Measurements from ENCODE around the gene HOXC6. TPM values are rescaled to one million over a fixed set of nuclear protein-coding genes. Genes with fewer than 3 reads are reported as not detected.

The HOXC6 gene
- total and polyA plus RNA-seq, 8 donors = 0.46 to 2.0 (median 1.0) TPM; not detected in 5

DNA sequence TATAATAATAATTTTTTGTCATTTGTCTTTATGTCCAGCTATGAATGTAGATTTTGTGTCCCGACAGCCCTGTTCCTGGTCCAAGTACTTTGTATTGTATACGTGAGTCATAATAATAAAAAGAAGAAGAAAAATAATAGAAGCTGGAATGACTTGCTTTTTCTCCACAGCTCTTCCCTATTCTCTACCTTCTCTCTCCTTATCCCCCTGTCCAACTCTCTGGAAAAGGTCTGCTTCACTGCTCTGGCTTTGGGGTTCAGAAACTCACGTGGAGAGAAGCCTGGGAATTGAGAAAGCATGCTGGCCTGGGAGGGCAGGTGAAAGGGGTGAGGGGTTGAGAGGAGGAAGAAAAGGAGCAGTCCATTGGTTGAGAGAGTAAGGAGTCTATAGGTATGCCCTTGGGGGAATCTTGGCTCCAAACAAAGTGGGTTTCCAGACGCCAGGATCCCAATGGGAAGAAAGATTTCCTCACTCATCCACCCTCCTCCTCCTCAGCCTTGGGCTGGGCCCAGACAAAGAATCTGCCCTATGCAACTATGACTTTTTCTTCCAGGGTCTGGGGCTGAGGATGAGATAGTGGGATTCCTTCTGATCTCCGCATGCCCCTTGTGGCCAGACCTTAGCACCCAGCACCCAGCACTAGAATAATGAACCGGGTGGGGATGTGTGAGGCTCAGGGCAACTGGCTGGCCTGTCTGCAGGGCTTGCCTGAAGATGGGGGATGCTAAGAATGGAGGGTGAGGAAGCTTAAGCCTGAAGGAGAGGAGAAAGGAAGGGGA lies 15.4 kb upstream of the HOXC6 start:
- WGBS, 5 donors = 17 to 26% (median 20%) methylated on average over 6 of the region's 6 CpGs
- no peaks in the 10 kb centered on the region for H3K36me3 ChIP-seq
- intact Hi-C loops (cut with DNase I; ENCODE audit: low total_unique reads) = no loop called here

GRCh38 chr12:54014377-54015017 lies 13.7 kb upstream of the HOXC6 start:
- Histone ChIP-seq H3K27ac (no peak overlapping the region), H3K4me3 (peak overlapping the region in 1 of 4 donors; percentile 13), H3K27me3 (peaks cover 43 to 100% (median 99%) of the 10 kb centered on the region in 3 donors), H3K9me3 (peaks cover 0 to 5% (median 0%) of the 10 kb centered on the region in 4 donors), H3K4me1 (peaks cover 28 to 54% (median 47%) of the 10 kb centered on the region in 4 donors), H3K36me3 (no peaks in the 10 kb centered on the region)
- no peak for TF ChIP-seq POLR2A (IDR thresholded peaks at IDR 0.05)
- TF ChIP-seq POLR2AphosphoS5 (IDR thresholded peaks at IDR 0.05) = no peak
- no peak for TF ChIP-seq EP300 (IDR thresholded peaks at IDR 0.05)
- TF ChIP-seq, protein P1, sequence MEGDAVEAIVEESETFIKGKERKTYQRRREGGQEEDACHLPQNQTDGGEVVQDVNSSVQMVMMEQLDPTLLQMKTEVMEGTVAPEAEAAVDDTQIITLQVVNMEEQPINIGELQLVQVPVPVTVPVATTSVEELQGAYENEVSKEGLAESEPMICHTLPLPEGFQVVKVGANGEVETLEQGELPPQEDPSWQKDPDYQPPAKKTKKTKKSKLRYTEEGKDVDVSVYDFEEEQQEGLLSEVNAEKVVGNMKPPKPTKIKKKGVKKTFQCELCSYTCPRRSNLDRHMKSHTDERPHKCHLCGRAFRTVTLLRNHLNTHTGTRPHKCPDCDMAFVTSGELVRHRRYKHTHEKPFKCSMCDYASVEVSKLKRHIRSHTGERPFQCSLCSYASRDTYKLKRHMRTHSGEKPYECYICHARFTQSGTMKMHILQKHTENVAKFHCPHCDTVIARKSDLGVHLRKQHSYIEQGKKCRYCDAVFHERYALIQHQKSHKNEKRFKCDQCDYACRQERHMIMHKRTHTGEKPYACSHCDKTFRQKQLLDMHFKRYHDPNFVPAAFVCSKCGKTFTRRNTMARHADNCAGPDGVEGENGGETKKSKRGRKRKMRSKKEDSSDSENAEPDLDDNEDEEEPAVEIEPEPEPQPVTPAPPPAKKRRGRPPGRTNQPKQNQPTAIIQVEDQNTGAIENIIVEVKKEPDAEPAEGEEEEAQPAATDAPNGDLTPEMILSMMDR (IDR thresholded peaks at IDR 0.05) = no peak
- WGBS, 5 donors = 7 to 11% (median 8%) methylated on average over 30 to 36 of the region's 36 CpGs
- intact Hi-C loops (cut with DNase I; ENCODE audit: low total_unique reads) = no loop called here
- no peak for DNase-seq

More for the DNA sequence above, 15.4 kb upstream of the HOXC6 start:
- no peak for DNase-seq
- Histone ChIP-seq H3K4me1 (peaks cover 19 to 43% (median 37%) of the 10 kb centered on the region in 4 donors), H3K27ac (no peak overlapping the region), H3K27me3 (peaks cover 45 to 100% (median 98%) of the 10 kb centered on the region in 3 donors), H3K4me3 (no peak overlapping the region), H3K9me3 (peaks cover 0 to 5% (median 0%) of the 10 kb centered on the region in 4 donors)
- TF ChIP-seq POLR2AphosphoS5 (IDR thresholded peaks at IDR 0.05) (no peak), EP300 (IDR thresholded peaks at IDR 0.05) (no peak), POLR2A (IDR thresholded peaks at IDR 0.05) (no peak)
- TF ChIP-seq, protein P1 (IDR thresholded peaks at IDR 0.05) = no peak

GRCh38 chr12:54015018-54015931 lies 13.0 kb upstream of the HOXC6 start:
- 11 to 16% (median 12%) methylated on average over 23 of the region's 23 CpGs for WGBS, 5 donors
- peaks cover 40 to 100% (median 99%) of the 10 kb centered on the region in 3 donors for H3K27me3 ChIP-seq

More at GRCh38 chr12:54015018-54015931, 13.0 kb upstream of the HOXC6 start:
- Histone ChIP-seq H3K9me3 (peaks cover 0 to 5% (median 0%) of the 10 kb centered on the region in 4 donors), H3K27ac (no peak overlapping the region), H3K36me3 (no peaks in the 10 kb centered on the region), H3K4me1 (peaks cover 28 to 56% (median 48%) of the 10 kb centered on the region in 4 donors), H3K4me3 (no peak overlapping the region)
- no peak for TF ChIP-seq POLR2A (IDR thresholded peaks at IDR 0.05)
- TF ChIP-seq, protein P1 (IDR thresholded peaks at IDR 0.05) = no peak
- TF ChIP-seq EP300 (IDR thresholded peaks at IDR 0.05) = no peak
- TF ChIP-seq POLR2AphosphoS5 (IDR thresholded peaks at IDR 0.05) = no peak
- intact Hi-C loops (cut with DNase I; ENCODE audit: low total_unique reads) = no loop called here
- DNase-seq = no peak

Data from stomach (tissue), 9 donors.